HG02678 (cell line): Measurements from ENCODE around the gene VMP1.

ENCODE experiments used
- ATAC-seq: cut with Tn5 transposase; IDR thresholded peaks from one replicate; pipeline ENCODE4 v1.9.1; 2021; ENCODE audit warnings: mild to moderate bottlenecking, moderate library complexity; ENCODE audit not compliant: unreplicated experiment

The VMP1 gene

DNA sequence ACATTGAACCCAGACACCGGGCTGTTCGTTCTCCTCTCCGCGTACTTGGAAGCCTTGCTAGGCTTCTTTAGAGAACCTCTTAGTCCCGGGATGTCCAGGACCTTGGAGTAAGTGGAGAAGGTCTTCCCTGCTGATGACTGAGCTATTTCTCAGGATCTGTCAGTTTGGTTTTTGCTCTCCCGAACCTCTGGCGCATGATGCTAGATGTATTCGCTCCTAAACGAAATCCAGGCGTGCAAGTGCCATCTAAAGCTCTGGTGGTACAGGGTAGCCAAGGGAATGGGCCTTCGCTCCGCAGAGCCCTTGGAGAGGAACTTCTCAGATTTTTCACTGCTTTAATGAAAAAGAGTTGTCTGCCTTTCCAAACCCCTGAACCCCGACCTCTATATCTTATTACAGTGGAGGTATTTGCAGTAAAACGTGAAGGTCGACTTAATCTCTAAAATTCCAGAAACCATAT lies 547 bp downstream of the VMP1 start:
- no peak for ATAC-seq

DNA sequence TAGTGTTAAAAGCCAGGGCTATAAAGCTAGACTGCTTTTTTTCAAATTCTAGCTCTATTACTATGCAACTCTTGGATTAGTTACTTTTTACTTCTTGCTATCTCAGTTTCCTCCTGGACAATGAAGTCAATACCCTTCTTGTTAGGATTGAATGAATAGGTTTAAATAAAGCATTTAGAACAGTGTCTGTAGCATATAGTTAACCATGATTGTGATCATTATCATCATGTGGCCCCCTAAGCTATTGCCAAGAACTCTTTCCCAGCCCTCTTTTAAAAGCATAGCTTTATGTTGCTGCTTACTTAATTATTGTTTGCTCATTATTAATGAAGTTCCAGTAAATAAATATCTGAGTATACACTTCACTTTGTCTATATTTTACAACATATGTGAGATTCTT lies 4.5 kb downstream of the VMP1 start:
- ATAC-seq, result no peak

DNA sequence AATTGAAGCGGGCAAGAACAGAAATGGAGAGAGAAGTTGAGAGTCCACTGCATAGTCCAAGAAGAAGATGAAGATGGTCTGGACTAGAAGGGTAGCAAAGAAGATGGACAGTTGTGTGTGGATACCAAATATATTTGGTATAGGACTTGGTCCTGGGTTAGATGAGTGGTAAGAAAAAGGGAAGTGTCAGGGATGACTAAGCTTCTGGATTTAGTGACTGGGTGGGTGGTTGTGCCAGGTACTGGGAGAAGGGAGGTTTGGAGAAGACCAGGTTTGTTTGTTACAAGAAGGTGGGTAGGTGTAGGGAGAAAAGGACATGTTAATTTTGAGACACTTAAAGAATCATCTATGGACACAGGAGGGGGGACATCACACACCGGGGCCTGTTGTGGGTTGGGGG lies 5.4 kb downstream of the VMP1 start:
- ATAC-seq, result no peak

DNA sequence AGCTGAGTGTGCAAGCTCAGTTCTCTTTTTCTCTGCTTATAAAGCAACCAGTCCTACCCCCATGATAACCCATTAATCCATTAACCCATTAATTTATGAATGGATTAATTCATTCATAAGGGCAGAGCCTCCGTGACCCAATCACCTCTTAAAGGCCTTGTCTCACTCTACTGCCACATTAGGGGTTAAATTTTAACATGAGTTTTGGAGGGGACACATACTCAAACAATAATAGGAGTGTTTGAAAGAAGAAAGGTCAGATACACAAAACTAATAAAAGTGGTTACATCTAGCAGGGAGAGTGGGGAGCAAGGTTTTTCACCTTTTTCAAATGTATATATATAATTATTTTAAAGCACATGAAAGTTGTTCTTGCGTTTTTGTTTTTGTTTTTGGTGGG lies 6.8 kb downstream of the VMP1 start:
- ATAC-seq, result no peak

DNA sequence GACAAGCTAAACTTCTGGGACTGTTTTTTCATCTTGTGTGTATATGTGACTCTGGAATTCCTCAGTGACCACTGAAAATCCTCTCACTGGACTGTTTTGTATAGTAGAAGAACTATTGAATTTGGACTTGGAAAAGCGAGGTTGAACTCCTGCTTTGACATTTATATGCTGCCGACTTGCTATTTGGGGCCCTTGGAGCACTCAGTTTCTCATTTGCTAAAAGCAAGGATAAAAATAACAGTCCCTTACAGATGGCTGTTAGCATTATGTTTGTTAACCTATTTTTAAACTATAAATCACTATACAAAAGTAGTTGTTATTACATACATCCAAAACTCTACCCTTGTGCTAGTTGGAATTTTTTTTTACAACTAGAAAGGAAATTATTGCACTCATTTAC lies 9.0 kb downstream of the VMP1 start:
- no peak for ATAC-seq

DNA sequence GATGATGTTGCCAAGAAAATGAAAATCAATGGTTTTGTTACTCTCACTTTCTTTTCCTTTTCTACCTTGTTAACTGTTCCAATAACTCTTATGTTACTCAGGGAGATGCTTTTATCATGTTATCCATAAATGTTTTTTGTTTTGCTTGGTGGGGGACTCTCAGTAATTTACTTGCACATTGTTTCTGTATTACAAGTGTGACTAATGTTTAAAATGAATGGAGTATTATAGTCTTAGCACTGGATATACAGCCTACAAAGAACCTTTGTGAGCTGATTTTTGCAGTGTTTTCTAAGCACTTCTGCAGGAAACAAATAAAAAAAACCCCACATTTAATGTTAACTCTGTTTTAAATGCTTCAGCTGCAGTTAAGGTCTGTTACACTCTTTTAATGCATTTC lies 12.1 kb downstream of the VMP1 start:
- no peak for ATAC-seq

DNA sequence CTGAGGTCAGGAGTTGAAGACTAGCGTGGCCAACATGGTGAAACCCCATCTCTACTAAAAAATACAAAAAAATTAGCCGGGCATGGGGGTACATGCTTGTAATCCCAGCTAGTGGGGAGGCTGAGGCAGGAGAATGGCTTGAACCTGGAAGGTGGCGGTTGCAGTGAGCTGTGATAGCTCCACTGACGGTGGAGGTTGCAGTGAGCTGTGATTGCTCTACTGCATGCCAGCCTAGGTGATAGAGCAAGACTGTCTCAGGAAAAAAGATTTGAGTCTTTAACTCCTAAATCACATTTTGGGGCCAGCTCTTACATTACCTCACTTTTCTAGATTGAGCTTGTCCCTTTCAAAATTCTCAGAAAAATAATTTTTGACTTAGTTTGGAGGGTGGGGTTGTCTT lies 15.2 kb downstream of the VMP1 start:
- no peak for ATAC-seq

DNA sequence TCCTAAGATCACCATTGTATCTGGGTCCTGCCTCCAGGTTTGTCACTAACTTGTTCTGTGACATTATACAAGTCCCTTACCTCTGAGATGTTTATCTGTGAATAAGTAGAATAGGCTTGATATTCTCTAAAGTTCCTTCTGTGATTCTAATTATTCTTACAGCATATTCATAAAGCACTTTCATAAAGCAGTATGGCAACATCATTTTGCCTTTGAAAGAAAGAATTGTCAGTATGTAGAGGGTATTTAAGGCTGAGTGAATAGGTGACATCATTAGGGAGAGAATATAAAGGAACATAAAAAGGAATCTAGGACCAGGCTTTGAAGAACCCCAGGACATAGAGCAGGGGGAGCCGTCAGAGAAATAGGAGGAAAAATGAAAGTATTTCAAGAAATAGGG lies 15.6 kb downstream of the VMP1 start:
- ATAC-seq, result no peak

DNA sequence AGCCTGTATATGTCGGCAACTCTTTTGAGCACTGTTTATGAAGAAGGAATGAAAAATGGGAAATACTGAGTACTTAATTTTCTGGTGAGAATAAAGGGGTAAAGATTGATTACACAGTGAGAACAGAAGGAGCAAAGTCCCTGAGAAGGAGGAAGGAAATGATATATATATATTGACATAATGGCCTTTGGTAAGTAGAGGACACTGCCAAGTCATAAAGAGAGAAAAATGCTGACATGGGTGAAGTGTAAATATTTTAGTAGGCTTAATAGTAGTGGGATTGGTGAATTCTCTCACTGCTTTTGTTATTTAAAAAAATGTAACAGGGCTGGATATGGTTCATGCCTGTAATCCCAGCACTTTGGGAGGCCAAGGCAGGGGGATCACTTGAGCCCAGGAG lies 16.2 kb downstream of the VMP1 start:
- no peak for ATAC-seq

DNA sequence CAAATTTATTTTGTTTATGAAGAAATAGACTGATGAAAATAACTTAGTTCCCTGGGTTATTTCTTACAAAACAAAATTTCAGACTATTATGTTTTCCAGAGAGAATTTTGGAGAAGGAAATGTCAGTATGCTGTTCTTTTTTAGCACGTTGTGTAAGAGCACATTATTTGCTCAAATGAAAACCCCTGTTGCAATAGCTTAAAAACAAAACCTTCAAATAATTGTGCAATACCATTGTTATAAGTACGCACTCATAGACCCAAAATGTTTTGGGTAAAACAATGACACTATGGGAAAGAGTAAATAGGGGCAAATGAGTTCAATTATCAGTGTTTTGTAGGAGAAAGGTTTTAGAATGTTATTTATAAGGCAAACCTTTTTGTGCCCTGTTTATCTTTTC lies 18.2 kb downstream of the VMP1 start:
- ATAC-seq, result no peak

DNA sequence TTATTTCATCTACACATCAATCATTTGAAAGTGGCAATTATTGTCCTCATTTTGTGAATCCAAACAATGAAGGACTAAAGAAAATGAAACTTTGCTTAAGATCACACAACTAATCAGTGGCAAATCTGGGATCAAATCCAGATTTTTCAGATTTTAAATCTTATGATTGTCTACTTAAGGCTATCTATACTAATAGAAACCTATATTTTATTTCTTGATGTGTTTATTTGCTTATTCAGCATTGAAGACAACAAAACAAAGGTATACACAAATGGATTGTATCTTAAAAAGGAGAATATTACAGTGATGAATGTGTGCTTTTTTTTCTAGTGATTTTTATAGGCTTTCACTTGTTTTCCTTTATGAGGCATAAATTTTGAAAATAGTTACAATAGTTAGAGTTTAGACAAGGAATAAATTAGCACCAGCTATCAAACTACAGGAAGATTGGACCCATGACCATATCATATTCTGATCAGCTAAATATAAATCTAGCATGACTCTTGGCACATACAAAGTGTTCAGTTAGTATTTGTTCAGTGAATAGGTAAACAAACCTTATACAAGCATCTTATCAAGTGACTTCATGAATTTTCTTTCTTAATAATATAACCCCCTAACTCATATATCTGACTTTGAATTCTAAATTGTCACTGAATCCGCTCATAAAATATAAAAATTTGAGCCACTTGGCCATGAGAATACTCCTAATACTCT lies 20.5 kb downstream of the VMP1 start:
- ATAC-seq, result no peak

DNA sequence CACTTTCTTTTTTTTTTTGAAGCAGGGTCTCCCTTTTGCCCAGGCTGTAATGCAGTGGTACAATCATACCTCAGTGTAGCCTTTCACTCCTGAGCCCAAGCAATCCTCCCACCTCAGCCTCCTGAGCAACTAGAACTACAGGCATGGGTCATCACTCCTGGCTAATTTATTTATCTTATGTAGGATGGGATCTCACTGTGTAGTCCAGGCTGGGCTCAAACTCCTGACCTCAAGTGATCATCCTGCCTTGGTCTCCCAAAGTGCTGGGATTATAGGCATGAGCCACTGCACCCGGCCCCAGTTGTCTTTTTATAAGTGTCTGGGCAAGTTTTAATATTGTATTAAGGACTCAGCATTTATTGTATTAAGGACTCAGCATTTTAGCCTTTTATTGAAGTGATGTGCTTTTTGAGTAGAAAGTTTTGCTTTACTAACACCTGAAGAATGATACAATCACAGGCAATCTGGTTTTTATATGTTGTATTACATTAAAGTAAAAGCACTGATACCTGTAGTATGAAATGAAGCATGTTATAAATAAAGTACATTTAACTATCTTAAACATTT lies 22.9 kb downstream of the VMP1 start:
- ATAC-seq, result no peak

DNA sequence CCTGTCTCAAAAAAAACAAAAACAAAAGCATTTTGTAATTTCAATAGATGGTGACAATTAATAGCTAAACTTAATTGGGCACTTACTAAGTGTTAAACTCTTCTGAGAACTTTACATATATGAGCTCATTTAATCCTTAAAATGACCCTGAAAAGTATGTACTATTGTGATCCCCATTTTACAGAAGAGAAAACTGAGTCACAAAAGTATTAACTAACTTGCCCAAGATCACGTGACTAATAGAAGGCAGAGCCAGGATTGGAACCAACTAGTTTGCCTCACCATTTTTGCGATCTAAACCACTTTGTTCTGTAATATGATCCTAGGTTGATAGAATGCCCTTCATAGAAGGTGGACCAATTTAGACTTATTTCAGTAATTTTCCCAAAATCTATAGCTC lies 26.2 kb downstream of the VMP1 start:
- ATAC-seq, result no peak

DNA sequence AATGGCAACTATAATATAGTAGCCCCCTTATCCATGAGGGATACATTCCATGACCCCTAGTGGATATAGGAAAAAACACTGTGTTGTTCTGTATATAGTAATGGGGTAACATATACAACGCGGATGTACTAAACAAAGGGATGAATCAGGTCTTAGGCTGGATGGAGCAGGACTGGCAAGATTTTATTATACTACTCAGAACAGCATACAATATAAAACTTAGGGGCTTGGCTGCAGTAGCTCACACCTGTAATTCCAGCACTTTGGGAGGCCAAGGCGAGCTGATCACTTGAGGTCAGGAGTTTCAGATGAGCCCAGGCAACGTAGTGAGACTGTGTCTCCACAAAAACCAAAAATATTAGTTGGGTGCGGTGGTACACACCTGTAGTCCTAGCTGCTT lies 26.8 kb downstream of the VMP1 start:
- no peak for ATAC-seq

DNA sequence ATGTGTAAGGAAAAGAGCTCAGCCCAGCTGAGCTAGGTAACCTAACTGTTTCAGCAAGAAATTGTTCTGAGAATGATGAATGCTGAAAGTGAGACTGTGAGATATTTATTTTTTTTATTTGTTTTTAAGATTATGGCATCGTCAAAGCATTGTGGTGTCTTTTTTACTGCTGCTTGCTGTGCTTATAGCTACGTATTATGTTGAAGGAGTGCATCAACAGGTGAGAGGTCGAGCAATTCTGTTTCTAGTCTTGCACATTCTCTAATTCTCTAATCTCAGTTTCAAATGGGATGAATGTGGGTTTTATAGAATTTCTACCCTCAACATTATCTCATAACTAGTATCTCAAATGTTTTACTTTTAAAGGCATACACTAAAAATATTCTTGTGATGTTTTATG lies 29.9 kb downstream of the VMP1 start:
- no peak for ATAC-seq

DNA sequence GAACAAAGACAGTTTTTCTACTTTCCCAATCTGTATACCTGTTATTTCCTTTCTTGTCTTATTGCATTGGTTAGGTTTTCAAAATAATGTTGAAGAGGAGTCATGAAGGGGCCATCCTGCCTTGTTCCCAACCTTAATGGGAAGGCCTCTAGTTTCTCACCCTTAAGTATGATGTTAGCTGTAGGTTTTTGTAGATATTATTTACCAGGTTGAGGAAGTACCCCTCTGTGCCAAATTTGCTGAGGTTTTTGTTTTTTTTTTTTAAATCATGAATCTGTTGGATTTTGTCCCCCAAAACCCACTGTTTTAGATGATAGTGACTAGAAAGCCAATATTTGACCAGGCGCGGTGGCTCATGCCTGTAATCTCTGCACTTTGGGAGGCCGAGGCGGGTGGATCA lies 36.4 kb downstream of the VMP1 start:
- ATAC-seq, result no peak

DNA sequence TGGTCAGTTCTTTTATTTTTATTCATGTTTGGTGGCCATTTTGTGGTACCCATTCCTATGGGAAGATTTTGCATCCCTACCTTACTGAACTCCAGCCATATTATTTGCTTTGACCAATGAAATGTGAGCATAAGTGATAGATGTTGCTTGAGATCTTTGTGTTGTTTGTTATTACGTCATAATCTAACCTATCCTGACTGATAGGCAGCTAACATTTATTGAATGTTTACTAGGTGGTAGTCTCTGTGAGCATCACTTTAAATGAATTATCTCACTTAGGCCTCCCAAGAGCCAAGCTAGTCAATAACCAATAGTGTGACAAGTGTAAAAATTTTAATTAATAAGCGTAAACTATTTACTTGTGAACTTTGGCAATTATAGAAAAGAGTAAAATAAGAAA lies 37.6 kb downstream of the VMP1 start:
- ATAC-seq, result no peak

DNA sequence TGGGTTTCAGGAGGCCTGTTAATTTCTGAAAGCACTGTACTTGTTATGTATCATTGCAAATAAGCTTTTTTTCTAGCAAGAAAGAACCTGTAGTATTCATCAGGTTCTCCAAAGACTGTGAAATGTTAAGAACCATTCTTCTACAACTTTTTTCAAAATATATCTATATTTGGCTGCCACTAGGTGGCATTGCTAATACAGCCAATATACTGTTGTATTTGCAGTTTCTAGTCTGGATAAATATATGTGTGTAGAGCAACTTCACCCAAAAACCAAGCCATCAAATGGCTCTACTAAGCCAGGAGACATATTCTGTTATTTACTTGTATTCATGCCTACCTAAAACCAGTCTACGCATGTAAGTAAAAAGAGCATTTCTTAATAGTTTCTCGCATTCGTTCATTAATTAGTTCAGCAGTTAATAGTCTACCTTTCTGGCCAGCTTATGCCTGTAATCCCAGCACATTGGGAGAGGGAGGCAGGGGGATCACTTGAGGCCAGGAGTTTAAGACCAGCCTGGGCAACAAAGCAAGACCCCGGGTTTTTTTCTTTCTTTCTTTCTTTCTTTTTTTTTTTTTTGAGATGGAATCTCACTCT lies 39.5 kb downstream of the VMP1 start:
- ATAC-seq, result no peak

DNA sequence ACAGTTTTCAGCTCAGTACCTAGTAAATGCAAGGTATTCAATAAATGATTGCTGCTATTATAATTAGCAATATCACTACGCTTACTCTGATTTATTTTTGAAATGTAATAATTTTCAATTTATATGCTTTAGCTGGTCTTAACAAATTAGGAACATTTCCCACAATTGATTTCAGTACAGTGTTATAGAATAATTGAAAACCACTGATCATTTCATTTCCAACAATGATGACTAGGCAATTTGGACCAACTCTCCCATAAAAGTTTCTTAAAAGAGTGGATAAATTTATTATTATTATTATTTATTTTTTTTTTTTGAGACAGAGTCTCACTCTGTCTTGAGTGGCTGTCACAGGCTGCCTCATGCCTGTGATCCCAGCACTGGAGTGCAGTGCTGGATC lies 41.1 kb downstream of the VMP1 start:
- ATAC-seq, result no peak

DNA sequence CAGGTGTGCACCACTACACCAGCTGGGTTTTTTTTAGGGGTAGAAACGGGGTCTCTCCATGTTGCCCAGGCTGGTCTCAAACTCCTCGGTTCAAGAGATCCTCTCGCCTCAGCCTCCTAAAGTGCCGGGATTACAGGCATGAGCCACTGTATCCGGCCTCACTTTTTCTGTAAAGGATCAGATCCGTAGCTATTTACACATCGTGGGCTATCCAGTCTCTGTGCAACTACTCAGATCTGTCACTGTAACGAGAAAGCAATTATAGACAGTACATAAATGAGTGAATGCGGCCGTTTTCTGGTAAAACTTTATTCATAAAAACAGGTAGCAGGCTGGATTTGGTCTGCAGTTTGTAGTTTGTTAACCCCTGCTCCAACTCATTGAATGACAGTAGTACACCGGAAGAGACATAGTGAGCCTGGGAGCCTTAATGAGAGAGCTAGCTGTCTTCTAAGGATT lies 44.5 kb downstream of the VMP1 start:
- ATAC-seq, result no peak

DNA sequence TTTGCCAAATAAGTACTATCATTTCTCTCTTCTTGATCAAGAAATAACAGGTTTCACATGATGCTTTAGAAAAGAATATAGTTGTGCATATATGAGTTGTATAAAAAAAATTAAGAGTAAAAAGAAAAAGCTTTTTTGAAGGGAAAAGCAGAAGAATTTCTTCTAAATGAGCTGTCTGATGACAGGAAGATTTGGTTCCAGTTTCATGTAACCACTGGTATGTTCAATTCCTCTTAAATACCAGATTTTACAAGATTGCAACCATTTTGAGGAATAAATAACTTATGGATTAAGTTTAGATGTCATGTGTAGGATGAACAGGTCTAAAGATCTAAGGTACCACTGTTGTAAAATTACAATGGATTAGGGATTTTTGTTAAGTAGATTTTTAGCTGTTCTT lies 45.0 kb downstream of the VMP1 start:
- ATAC-seq, result no peak

DNA sequence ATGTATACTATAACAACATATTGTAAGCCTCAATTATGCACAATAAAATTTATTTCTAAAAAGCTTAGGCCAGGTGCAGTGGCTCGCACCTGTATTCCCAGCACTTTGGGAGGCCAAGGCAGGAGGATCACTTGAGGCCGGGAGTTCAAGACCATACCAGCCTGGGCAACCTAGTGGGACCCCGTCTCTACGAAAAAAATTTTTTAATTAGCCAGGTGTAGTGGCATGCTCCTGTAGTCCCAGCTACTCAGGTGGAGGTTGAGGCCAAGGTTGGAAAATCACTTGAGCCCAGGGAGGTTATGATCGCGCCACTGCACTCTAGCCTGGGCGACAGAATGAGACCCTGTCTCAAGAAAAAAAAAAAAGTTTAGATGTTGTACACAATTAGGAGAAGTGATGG lies 45.5 kb downstream of the VMP1 start:
- no peak for ATAC-seq
